ENCODE results near the gene PDE8B. TPM values are rescaled to one million over a fixed set of nuclear protein-coding genes. Genes with fewer than 3 reads are reported as not detected.

PDE8B gene
- total and polyA plus RNA-seq, 2 donors (not counting 1 experiment from before 2014, with no cell fraction given), result 0.07 TPM; not detected in 1

- Histone ChIP-seq H3K79me2 (ENCODE audit: control insufficient read depth, insufficient read depth, low read length) (no peaks in the 10 kb centered on the region), H3K4me3 (ENCODE audit: control extremely low read depth in 1 of 5, extremely low read depth in 1 of 5, insufficient read depth in 1 of 5, low read depth in 2 of 5, low read length in 4 of 5) (no peak overlapping the region), H3K27ac (ENCODE audit: low read length in 2 of 2) (no peak overlapping the region), H4K20me1 (ENCODE audit: control insufficient read depth, insufficient read depth, low read length, poor library complexity, severe bottlenecking) (no peaks in the 10 kb centered on the region), H3K4me1 (ENCODE audit: control insufficient read depth in 2 of 2, insufficient read depth in 2 of 2, low read length in 2 of 2) (no peaks in the 10 kb centered on the region), H3K9me3 (ENCODE audit: control extremely low read depth in 1 of 3, control insufficient read depth in 2 of 3, insufficient read depth in 1 of 3, low read length in 2 of 3) (no peaks in the 10 kb centered on the region), H2AFZ (ENCODE audit: insufficient read depth, low read depth, low read length, poor library complexity, severe bottlenecking) (no peak overlapping the region), H3K4me2 (replicated peaks; ENCODE audit: low read depth, low read length, poor library complexity, severe bottlenecking) (no peak overlapping the region), H3K36me3 (replicated peaks in 1 of 2; ENCODE audit: control extremely low read depth in 1 of 2, control insufficient read depth in 1 of 2, extremely low read depth in 1 of 2, insufficient read depth in 2 of 2, low read length in 1 of 2) (no peaks in the 10 kb centered on the region), H3K9ac (ENCODE audit: low read length) (no peak overlapping the region), H3K27me3 (replicated peaks in 1 of 4; ENCODE audit: control extremely low read depth in 1 of 4, control insufficient read depth in 3 of 4, insufficient read depth in 4 of 4, low read length in 3 of 4) (no peaks in the 10 kb centered on the region)
- TF ChIP-seq CTCF (IDR thresholded peaks at IDR 0.05) (no peak), EZH2 (IDR thresholded peaks at IDR 0.05; ENCODE audit: borderline replicate concordance, insufficient read depth, low read depth, low read length, poor library complexity, severe bottlenecking) (no peak)
- ATAC-seq (ENCODE audit: low read depth) (no peak), DNase-seq (no peak)
- Mint-ChIP-seq H3K27me3 (peaks cover 20% of the 10 kb centered on the region), H3K27ac (no peak overlapping the region), H3K4me1 (no peaks in the 10 kb centered on the region), H3K4me3 (no peak overlapping the region), H3K9me3 (ENCODE audit: insufficient read depth) (no peaks in the 10 kb centered on the region)
- ChIA-PET CTCF (no interaction called here), POLR2A (no interaction called here)
- intact Hi-C loops (cut with micrococcal nuclease), result no loop called here
- no CpG with 5 or more reads among the region's 2 CpGs for WGBS (ENCODE audit: insufficient coverage)
Observed at GRCh38 chr5:77192441-77193050, 17.9 kb upstream of the PDE8B start.

- Histone ChIP-seq H3K4me3 (ENCODE audit: control extremely low read depth in 1 of 5, extremely low read depth in 1 of 5, insufficient read depth in 1 of 5, low read depth in 2 of 5, low read length in 4 of 5) (no peak overlapping the region), H3K9me3 (ENCODE audit: control extremely low read depth in 1 of 3, control insufficient read depth in 2 of 3, insufficient read depth in 1 of 3, low read length in 2 of 3) (no peaks in the 10 kb centered on the region), H2AFZ (ENCODE audit: insufficient read depth, low read depth, low read length, poor library complexity, severe bottlenecking) (no peak overlapping the region), H3K36me3 (replicated peaks in 1 of 2; ENCODE audit: control extremely low read depth in 1 of 2, control insufficient read depth in 1 of 2, extremely low read depth in 1 of 2, insufficient read depth in 2 of 2, low read length in 1 of 2) (no peaks in the 10 kb centered on the region), H3K4me2 (replicated peaks; ENCODE audit: low read depth, low read length, poor library complexity, severe bottlenecking) (no peak overlapping the region), H3K4me1 (ENCODE audit: control insufficient read depth in 2 of 2, insufficient read depth in 2 of 2, low read length in 2 of 2) (no peaks in the 10 kb centered on the region), H4K20me1 (ENCODE audit: control insufficient read depth, insufficient read depth, low read length, poor library complexity, severe bottlenecking) (no peaks in the 10 kb centered on the region), H3K27me3 (replicated peaks in 1 of 4; ENCODE audit: control extremely low read depth in 1 of 4, control insufficient read depth in 3 of 4, insufficient read depth in 4 of 4, low read length in 3 of 4) (peaks cover 0 to 3% (median 0%) of the 10 kb centered on the region in 4 experiments), H3K79me2 (ENCODE audit: control insufficient read depth, insufficient read depth, low read length) (no peaks in the 10 kb centered on the region), H3K27ac (ENCODE audit: low read length in 2 of 2) (no peak overlapping the region), H3K9ac (ENCODE audit: low read length) (no peak overlapping the region)
- Mint-ChIP-seq H3K4me1 (no peaks in the 10 kb centered on the region), H3K4me3 (no peak overlapping the region), H3K9me3 (ENCODE audit: insufficient read depth) (peaks cover 3% of the 10 kb centered on the region), H3K27ac (no peak overlapping the region), H3K27me3 (peaks cover 17% of the 10 kb centered on the region)
- intact Hi-C loops (cut with micrococcal nuclease), result no loop called here
- TF ChIP-seq CTCF (IDR thresholded peaks at IDR 0.05), result no peak
- TF ChIP-seq EZH2 (IDR thresholded peaks at IDR 0.05; ENCODE audit: borderline replicate concordance, insufficient read depth, low read depth, low read length, poor library complexity, severe bottlenecking), result no peak
- ChIA-PET CTCF (no interaction called here), POLR2A (no interaction called here)
- ATAC-seq (ENCODE audit: low read depth) (no peak), DNase-seq (no peak)
Observed at GRCh38 chr5:77194762-77195161, 15.7 kb upstream of the PDE8B start.
